Suprapubic skin (tissue), 4 donors: ENCODE results near the gene LAMC3.

ENCODE experiments used
- CTCF ChIP-seq, 2 donors: fragments of 200-600 bp in 1 of 2; fragments of 450-650 bp in 1 of 2; sonication (generic) in 1 of 2; IDR thresholded peaks; one replicate each; pipeline ENCODE4 v1.5.1; 2016 to 2019; ENCODE audit warnings: antibody characterized with exemption in 2 of 2, mild to moderate bottlenecking in 1 of 2, moderate library complexity in 1 of 2
- EP300 ChIP-seq: sonication (generic); formaldehyde crosslinking; IDR thresholded peaks from one replicate; pipeline ENCODE4 v1.6.1; 2017; ENCODE audit warnings: antibody characterized with exemption
- POLR2AphosphoS5 ChIP-seq, 3 donors: sonication (generic); formaldehyde crosslinking; IDR thresholded peaks; one replicate each; pipeline ENCODE4 v1.6.1; 2017; ENCODE audit warnings: antibody characterized with exemption in 3 of 3

GRCh38 chr9:130999245-130999623 lies 9.7 kb upstream of the LAMC3 start:
- no peak for TF ChIP-seq CTCF (IDR thresholded peaks at IDR 0.05)
- no peak for TF ChIP-seq EP300
- no peak for TF ChIP-seq POLR2AphosphoS5 (IDR thresholded peaks at IDR 0.05)
